ENCODE results near the gene OBSCN. TPM values are rescaled to one million over a fixed set of nuclear protein-coding genes. Genes with fewer than 3 reads are reported as not detected.

OBSCN gene
- total and polyA plus RNA-seq, 2 of the 13 experiments (the other 11 are each of a cell fraction or from before 2014, with no cell fraction given) = 0.20 TPM

DNA sequence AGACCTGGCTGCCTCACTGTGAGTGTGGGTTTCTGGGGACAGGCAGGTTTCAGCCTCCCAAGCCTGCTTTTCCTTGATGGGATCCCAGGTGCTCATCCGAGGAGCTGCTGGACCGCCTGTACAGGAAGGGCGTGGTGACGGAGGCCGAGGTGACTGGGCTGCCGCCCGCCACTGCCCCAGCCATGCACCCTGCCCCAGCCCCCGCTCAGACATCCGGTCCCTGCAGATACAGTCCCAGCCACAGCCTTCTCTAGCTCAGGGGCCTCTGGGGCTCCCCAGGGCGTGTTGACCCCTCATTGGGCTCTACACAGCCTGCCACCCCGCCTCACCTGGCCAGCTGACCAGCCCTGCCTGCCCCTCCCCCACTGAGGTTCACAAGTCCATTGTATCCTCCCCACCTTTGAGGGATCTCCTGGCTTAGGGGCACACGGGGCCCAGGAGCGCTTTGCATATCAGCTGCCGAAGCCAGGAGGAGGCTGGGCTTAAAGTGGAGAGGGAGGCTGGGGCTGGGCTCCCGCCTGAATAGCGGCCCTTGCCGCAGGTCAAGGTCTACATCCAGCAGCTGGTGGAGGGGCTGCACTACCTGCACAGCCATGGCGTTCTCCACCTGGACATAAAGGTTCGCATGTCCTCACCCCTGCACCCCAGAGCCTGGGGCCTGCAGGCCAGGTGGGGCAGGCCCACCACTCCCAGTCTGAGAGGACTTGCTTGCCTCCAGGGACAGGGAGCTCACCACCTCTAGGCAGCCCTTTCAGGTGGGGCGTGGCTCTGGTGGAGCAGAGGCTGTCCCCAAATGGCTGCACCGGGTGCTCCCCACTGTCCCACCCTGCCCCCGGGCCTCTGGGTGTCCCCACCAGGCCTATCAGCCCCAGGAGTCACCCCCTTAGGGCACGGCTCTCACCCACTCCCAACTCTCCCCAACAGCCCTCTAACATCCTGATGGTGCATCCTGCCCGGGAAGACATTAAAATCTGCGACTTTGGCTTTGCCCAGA is 160.3 kb downstream of the OBSCN start (continued):
- TF ChIP-seq, protein P1, sequence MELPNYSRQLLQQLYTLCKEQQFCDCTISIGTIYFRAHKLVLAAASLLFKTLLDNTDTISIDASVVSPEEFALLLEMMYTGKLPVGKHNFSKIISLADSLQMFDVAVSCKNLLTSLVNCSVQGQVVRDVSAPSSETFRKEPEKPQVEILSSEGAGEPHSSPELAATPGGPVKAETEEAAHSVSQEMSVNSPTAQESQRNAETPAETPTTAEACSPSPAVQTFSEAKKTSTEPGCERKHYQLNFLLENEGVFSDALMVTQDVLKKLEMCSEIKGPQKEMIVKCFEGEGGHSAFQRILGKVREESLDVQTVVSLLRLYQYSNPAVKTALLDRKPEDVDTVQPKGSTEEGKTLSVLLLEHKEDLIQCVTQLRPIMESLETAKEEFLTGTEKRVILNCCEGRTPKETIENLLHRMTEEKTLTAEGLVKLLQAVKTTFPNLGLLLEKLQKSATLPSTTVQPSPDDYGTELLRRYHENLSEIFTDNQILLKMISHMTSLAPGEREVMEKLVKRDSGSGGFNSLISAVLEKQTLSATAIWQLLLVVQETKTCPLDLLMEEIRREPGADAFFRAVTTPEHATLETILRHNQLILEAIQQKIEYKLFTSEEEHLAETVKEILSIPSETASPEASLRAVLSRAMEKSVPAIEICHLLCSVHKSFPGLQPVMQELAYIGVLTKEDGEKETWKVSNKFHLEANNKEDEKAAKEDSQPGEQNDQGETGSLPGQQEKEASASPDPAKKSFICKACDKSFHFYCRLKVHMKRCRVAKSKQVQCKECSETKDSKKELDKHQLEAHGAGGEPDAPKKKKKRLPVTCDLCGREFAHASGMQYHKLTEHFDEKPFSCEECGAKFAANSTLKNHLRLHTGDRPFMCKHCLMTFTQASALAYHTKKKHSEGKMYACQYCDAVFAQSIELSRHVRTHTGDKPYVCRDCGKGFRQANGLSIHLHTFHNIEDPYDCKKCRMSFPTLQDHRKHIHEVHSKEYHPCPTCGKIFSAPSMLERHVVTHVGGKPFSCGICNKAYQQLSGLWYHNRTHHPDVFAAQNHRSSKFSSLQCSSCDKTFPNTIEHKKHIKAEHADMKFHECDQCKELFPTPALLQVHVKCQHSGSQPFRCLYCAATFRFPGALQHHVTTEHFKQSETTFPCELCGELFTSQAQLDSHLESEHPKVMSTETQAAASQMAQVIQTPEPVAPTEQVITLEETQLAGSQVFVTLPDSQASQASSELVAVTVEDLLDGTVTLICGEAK (IDR thresholded peaks at IDR 0.05) = no peak
- TF ChIP-seq, protein P1 (CRISPR knock-in tag; IDR thresholded peaks at IDR 0.05) = no peak
- TF ChIP-seq SOX6 (IDR thresholded peaks at IDR 0.05) = no peak
- peak; percentile 47; the same call in 1 of the 2 replicates for TF ChIP-seq SOX6 (CRISPR knock-in tag; IDR thresholded peaks at IDR 0.05)
- no peak for TF ChIP-seq GTF2F1 (IDR thresholded peaks at IDR 0.05; ENCODE audit: low read length)
- no peak for TF ChIP-seq HDAC6 (IDR thresholded peaks at IDR 0.05; ENCODE audit: low read depth, low read length)
- TF ChIP-seq, protein P2, sequence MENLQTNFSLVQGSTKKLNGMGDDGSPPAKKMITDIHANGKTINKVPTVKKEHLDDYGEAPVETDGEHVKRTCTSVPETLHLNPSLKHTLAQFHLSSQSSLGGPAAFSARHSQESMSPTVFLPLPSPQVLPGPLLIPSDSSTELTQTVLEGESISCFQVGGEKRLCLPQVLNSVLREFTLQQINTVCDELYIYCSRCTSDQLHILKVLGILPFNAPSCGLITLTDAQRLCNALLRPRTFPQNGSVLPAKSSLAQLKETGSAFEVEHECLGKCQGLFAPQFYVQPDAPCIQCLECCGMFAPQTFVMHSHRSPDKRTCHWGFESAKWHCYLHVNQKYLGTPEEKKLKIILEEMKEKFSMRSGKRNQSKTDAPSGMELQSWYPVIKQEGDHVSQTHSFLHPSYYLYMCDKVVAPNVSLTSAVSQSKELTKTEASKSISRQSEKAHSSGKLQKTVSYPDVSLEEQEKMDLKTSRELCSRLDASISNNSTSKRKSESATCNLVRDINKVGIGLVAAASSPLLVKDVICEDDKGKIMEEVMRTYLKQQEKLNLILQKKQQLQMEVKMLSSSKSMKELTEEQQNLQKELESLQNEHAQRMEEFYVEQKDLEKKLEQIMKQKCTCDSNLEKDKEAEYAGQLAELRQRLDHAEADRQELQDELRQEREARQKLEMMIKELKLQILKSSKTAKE (CRISPR knock-in tag; IDR thresholded peaks at IDR 0.05; ENCODE audit: borderline replicate concordance) = peak; percentile 56; the same call in 1 of the 2 replicates
- no peak for TF ChIP-seq ZNF10 (CRISPR knock-in tag; IDR thresholded peaks at IDR 0.05; ENCODE audit: borderline replicate concordance, low read depth)
- no peak for TF ChIP-seq MYC (CRISPR knock-in tag; IDR thresholded peaks at IDR 0.05; ENCODE audit: borderline replicate concordance)
- TF ChIP-seq SALL1 (CRISPR knock-in tag; IDR thresholded peaks at IDR 0.05) = peak; percentile 41; the same call in 1 of the 2 replicates
- TF ChIP-seq, protein P3, sequence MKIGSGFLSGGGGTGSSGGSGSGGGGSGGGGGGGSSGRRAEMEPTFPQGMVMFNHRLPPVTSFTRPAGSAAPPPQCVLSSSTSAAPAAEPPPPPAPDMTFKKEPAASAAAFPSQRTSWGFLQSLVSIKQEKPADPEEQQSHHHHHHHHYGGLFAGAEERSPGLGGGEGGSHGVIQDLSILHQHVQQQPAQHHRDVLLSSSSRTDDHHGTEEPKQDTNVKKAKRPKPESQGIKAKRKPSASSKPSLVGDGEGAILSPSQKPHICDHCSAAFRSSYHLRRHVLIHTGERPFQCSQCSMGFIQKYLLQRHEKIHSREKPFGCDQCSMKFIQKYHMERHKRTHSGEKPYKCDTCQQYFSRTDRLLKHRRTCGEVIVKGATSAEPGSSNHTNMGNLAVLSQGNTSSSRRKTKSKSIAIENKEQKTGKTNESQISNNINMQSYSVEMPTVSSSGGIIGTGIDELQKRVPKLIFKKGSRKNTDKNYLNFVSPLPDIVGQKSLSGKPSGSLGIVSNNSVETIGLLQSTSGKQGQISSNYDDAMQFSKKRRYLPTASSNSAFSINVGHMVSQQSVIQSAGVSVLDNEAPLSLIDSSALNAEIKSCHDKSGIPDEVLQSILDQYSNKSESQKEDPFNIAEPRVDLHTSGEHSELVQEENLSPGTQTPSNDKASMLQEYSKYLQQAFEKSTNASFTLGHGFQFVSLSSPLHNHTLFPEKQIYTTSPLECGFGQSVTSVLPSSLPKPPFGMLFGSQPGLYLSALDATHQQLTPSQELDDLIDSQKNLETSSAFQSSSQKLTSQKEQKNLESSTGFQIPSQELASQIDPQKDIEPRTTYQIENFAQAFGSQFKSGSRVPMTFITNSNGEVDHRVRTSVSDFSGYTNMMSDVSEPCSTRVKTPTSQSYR (CRISPR knock-in tag; IDR thresholded peaks at IDR 0.05; ENCODE audit: borderline replicate concordance) = peak; percentile 95
- TF ChIP-seq HNRNPL (IDR thresholded peaks at IDR 0.05; ENCODE audit: low read depth, low read length) = no peak
- peak; percentile 75; the same call in 1 of the 2 replicates for TF ChIP-seq ZNF839 (CRISPR knock-in tag; IDR thresholded peaks at IDR 0.05; ENCODE audit: borderline replicate concordance)
- peak; percentile 74 for TF ChIP-seq HNF4A (CRISPR knock-in tag; IDR thresholded peaks at IDR 0.05)
- TF ChIP-seq MIER2 (CRISPR knock-in tag; IDR thresholded peaks at IDR 0.05) = no peak
